ENCODE results near the gene EFCAB11.

- TF ChIP-seq TAF1 (IDR thresholded peaks at IDR 0.05; ENCODE audit: low read depth) = no peak
- TF ChIP-seq RAD21 (IDR thresholded peaks at IDR 0.05; ENCODE audit: low read depth) = no peak
- no peak for TF ChIP-seq YY1 (IDR thresholded peaks at IDR 0.05; ENCODE audit: low read depth)
- TF ChIP-seq EGR1 (IDR thresholded peaks at IDR 0.05) = no peak
- TF ChIP-seq EP300 (IDR thresholded peaks at IDR 0.05; ENCODE audit: borderline replicate concordance) = no peak
- no peak for TF ChIP-seq CEBPB (IDR thresholded peaks at IDR 0.05)
- no peak for TF ChIP-seq REST (IDR thresholded peaks at IDR 0.05; ENCODE audit: low read depth)
- no peak for TF ChIP-seq USF1 (IDR thresholded peaks at IDR 0.05)
- no peak for TF ChIP-seq TCF12 (IDR thresholded peaks at IDR 0.05; ENCODE audit: low read depth)
These were observed 127.9 kb downstream of the EFCAB11 start for GRCh38 chr14:89826596-89826995.
